ENCODE measurements around the gene ALDH3A2.
"Not testable (repeated sequence)": the region's sequence is repeated elsewhere in the genome, so short reads cannot be mapped to it uniquely, and the experiment has no call there.

The ALDH3A2 gene

GRCh38 chr17:19678581-19679453 lies 30.3 kb downstream of the ALDH3A2 start:
- DNase-seq (ENCODE audit: low read depth), result no peak

GRCh38 chr17:19683117-19683516 lies 34.6 kb downstream of the ALDH3A2 start:
- no peak for DNase-seq (ENCODE audit: low read depth)

- DNase-seq (ENCODE audit: low read depth), result not testable (repeated sequence)
Measured at GRCh38 chr17:19684909-19685580, 36.5 kb downstream of the ALDH3A2 start.

- DNase-seq (ENCODE audit: low read depth), result no peak
Measured at GRCh38 chr17:19686400-19687090, 38.0 kb downstream of the ALDH3A2 start.

- DNase-seq (ENCODE audit: low read depth), result no peak
Measured at GRCh38 chr17:19702217-19702641, 53.7 kb downstream of the ALDH3A2 start.

GRCh38 chr17:19703106-19703827 lies 54.7 kb downstream of the ALDH3A2 start:
- DNase-seq (ENCODE audit: low read depth), result no peak

GRCh38 chr17:19703828-19704613 lies 55.5 kb downstream of the ALDH3A2 start:
- DNase-seq (ENCODE audit: low read depth), result no peak

- DNase-seq (ENCODE audit: low read depth), result no peak
Measured at GRCh38 chr17:19705201-19705600, 56.6 kb downstream of the ALDH3A2 start.

GRCh38 chr17:19705771-19706770 lies 57.5 kb downstream of the ALDH3A2 start:
- DNase-seq (ENCODE audit: low read depth), result no peak

- no peak for DNase-seq (ENCODE audit: low read depth)
Measured at GRCh38 chr17:19706791-19707727, 58.5 kb downstream of the ALDH3A2 start.

GRCh38 chr17:19707728-19708221 lies 59.2 kb downstream of the ALDH3A2 start:
- no peak for DNase-seq (ENCODE audit: low read depth)

GRCh38 chr17:19708431-19709175 lies 60.1 kb downstream of the ALDH3A2 start:
- DNase-seq (ENCODE audit: low read depth), result no peak

- DNase-seq (ENCODE audit: low read depth), result no peak
Measured at GRCh38 chr17:19709841-19710240, 61.3 kb downstream of the ALDH3A2 start.

- DNase-seq (ENCODE audit: low read depth), result no peak
Measured at GRCh38 chr17:19712436-19713004, 64.0 kb downstream of the ALDH3A2 start.

- peak; percentile 14 for DNase-seq (ENCODE audit: low read depth)
Measured at GRCh38 chr17:19713462-19713861, 64.9 kb downstream of the ALDH3A2 start.

GRCh38 chr17:19713901-19714361 lies 65.4 kb downstream of the ALDH3A2 start:
- DNase-seq (ENCODE audit: low read depth), result no peak

All from ELR (cell line).